Lower leg skin (tissue), 3 donors: ENCODE measurements around the gene DLG5.

Source experiments
- CTCF ChIP-seq, 3 donors: fragments of 450-650 bp; IDR thresholded peaks; one replicate each; pipeline ENCODE4 v1.5.1; 2016; ENCODE audit warnings: antibody characterized with exemption in 3 of 3, mild to moderate bottlenecking in 3 of 3, moderate library complexity in 2 of 3
- POLR2A ChIP-seq, 2 donors: fragments of 450-650 bp; IDR thresholded peaks; one replicate each; pipeline ENCODE4 v1.6.1; 2016 to 2017; ENCODE audit warnings: antibody characterized with exemption in 2 of 2, mild to moderate bottlenecking in 1 of 2, moderate library complexity in 1 of 2

- TF ChIP-seq CTCF (IDR thresholded peaks at IDR 0.05) (no peak), POLR2A (IDR thresholded peaks at IDR 0.05) (no peak)
These were observed 60.0 kb downstream of the DLG5 start for GRCh38 chr10:77866598-77866997.
